Measurements from ENCODE around the gene MRS2.

The MRS2 gene

GRCh38 chr6:24460966-24461365 lies 58.2 kb downstream of the MRS2 start:
- DNase-seq (ENCODE audit: low read depth in 2 of 2, low spot score in 1 of 2): no peak

- no peak for DNase-seq (ENCODE audit: low read depth in 2 of 2, low spot score in 1 of 2)
Observed at GRCh38 chr6:24464253-24465038, 61.7 kb downstream of the MRS2 start.

GRCh38 chr6:24469811-24470210 lies 67.1 kb downstream of the MRS2 start:
- no peak for DNase-seq (ENCODE audit: low read depth in 2 of 2, low spot score in 1 of 2)

- no peak for DNase-seq (ENCODE audit: low read depth in 2 of 2, low spot score in 1 of 2)
Observed at GRCh38 chr6:24472181-24472580, 69.4 kb downstream of the MRS2 start.
